Measurements from ENCODE around the gene LRRC74B.

Gene LRRC74B

GRCh38 chr22:21014202-21014725, 31.5 kb upstream of the LRRC74B start:
- peak; percentile 85 to 92 for DNase-seq

GRCh38 chr22:21014726-21015465, 30.9 kb upstream of the LRRC74B start, which contains the start of gene P2RX6:
TSS of gene P2RX6 (plus strand) at chr22:21015165. CDS start at chr22:21015175, 10 bp downstream.
- DNase-seq, result peak in 1 of 2 experiments; percentile 42

- no peak for DNase-seq
These were observed 30.2 kb upstream of the LRRC74B start for GRCh38 chr22:21015466-21016006.

- DNase-seq, result no peak
These were observed 28.9 kb upstream of the LRRC74B start for GRCh38 chr22:21016644-21017420.

GRCh38 chr22:21018314-21018713, 27.4 kb upstream of the LRRC74B start:
- DNase-seq, result no peak

GRCh38 chr22:21020802-21021429, 24.8 kb upstream of the LRRC74B start:
- peak in 1 of 2 experiments; percentile 23 for DNase-seq

GRCh38 chr22:21022507-21022906, 23.2 kb upstream of the LRRC74B start:
- DNase-seq, result no peak

GRCh38 chr22:21022955-21023614, 22.7 kb upstream of the LRRC74B start:
- DNase-seq, result no peak

- no peak for DNase-seq
These were observed 20.5 kb upstream of the LRRC74B start for GRCh38 chr22:21025266-21025665.

- no peak for DNase-seq
These were observed 19.7 kb upstream of the LRRC74B start for GRCh38 chr22:21025763-21026755.

- DNase-seq, result no peak
These were observed 18.7 kb upstream of the LRRC74B start for GRCh38 chr22:21026783-21027692.

- no peak for DNase-seq
These were observed 17.2 kb upstream of the LRRC74B start for GRCh38 chr22:21028277-21029251.

- no peak for DNase-seq
These were observed 16.2 kb upstream of the LRRC74B start for GRCh38 chr22:21029486-21030025.

- no peak for DNase-seq
These were observed 15.7 kb upstream of the LRRC74B start for GRCh38 chr22:21030032-21030431.

GRCh38 chr22:21030621-21031544, 14.9 kb upstream of the LRRC74B start:
- DNase-seq, result no peak

GRCh38 chr22:21031545-21032036, 14.2 kb upstream of the LRRC74B start:
- DNase-seq, result no peak
